T-helper 22 cell (primary cell): ENCODE measurements around the gene CRTC3.
"Not testable (repeated sequence)": the region's sequence is repeated elsewhere in the genome, so short reads cannot be mapped to it uniquely, and the experiment has no call there.

Experiments used
- DNase-seq: peaks from one replicate; pipeline ENCODE4 v3.0.0-alpha.2; 2020; ENCODE audit warnings: low read depth

The CRTC3 gene

DNA sequence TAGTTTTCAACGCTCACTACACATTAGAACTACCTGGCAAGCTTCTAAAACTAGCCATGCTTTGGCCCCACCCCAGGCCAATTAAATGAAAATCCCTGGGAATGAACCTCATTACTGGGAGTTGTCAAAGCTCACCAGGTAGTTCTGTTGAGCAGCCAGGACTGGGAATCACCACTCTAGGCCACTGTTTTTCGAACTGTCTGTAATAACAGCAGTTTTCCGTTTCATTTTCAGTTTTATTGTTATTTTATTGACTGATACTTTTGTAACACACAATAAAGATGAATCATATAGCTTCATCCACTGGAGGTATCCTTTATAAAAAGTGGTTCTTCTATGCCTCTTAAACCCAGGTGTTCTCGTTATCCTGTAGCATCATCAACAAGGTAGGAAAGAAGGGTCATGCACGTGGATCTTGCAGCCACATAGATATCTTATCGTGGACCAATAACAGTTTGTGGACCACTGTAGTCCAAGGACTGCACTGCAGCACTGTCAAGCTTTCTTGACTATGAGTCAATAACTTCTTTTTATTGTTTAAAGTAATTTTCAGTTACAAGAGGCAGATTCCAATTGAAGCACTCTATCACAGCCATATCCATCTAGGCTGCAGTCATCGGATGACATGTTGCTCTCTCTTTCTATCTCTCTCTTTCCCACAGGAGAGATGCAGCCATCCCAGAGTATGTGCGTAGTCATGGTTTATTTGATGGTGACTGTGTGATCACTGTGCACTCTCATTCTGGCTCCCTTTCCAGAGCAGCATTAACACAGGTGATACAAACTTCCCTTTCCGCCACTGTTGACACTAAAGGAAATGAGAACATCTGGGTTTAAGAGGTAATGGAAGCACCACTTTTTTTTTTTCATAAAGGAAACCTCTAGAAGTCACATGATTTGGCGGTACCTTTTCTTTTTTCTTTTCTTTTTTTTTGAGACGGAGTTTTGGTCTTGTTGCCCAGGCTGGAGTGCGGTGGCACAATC lies 148.4 kb downstream of the CRTC3 start:
- DNase-seq: no peak

DNA sequence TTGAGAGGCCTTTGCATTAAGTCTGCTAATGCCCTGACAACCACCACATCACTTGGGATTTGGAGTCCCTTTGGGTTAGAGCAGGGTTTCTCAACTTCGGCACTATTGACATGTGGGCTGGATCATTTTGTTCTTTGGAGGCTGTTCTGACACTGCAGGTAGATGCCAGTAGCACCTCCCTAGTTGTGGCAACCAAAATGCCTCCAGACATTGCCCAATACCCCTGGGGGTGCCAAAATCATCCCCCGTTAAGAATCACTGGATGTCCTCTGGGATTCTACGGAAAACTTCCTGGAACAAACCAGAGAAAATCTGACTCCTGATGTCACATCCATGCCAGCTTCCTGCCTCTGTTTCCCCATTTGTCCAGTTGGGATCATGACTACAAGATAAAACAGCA lies 150.2 kb downstream of the CRTC3 start:
- DNase-seq: no peak

DNA sequence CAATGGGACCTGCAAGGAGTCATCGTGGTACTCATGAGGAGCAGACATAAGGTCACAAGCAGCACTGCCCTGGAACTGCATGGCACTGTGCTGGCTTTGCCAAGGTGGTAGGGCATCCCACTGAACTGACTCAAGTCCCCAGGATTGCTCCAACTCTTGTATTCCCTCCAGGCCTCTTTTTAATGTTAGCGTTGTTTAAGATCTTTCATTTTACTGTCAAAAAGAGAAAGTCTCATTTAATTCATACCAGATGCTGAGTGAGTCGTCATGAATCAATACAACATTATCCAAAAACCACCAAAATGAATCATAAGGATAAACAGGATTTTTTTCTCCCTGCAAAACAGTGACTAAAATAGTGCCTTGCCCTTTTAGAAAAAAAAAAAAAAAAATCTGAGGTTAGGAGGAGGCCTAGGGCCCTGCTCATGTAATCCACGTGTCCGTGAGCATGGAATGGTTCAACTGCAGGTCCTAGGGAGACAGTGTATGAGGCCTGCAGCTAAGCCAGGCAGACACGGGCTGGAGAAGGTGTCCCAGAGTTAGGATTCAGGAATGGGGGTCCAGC lies 150.7 kb downstream of the CRTC3 start:
- DNase-seq: no peak

DNA sequence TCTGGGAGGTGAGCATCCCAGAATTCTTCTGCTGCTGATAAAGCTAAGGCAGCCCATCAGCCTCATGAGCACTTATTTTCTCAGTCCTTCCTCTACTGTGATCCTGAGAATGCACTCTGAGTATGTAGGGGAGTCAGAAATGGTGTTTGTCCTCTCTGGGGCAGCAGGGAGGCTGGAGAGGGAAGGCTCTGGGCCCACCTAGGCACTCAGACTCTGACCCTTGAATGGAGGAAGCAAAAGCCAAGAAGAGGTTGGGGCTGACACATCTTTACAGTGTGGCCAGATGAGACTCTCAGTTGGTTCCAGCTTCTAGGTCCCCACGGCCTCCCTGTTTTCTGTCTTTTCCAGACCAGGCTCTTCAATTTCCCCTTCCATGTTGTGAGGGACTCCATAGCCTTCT lies 151.3 kb downstream of the CRTC3 start:
- DNase-seq: no peak

DNA sequence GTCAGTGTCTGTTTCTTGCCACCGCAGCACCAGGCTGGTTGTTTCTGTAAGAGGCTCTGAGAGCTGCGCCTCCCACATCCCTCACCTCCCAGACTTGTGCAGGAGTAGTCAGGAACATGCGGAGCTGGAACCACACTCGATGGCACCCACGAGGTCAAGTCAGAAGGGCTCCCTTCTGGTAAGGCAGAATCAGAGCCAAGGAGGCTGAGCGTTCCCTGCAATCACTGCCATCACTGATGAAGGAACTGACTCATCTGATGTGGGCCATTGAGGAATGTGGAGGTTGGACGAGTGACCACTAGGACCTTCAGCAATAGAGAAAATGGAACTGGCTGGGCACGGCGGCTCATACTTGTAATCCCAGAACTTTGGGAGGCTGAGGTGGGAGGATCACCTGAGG lies 151.8 kb downstream of the CRTC3 start:
- no peak for DNase-seq

DNA sequence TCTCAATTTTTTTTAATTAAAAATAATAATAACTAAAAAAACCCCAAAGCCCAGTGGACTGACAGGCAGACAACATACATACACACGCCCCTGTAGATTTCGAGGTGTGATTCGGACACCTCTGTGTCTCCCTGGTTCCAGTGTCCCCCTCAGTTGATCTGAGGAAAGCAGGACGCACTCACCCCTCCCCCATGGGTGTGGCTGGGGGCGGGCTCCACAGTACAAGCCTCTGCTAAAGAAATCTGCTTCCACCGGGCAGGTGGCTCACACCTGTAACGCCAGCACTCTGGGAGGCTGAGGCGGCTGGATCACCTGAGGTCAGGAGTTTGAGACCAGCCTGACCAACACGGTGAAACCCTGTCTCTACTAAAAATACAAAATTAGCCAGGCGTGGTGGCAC lies 153.6 kb downstream of the CRTC3 start:
- DNase-seq: no peak

DNA sequence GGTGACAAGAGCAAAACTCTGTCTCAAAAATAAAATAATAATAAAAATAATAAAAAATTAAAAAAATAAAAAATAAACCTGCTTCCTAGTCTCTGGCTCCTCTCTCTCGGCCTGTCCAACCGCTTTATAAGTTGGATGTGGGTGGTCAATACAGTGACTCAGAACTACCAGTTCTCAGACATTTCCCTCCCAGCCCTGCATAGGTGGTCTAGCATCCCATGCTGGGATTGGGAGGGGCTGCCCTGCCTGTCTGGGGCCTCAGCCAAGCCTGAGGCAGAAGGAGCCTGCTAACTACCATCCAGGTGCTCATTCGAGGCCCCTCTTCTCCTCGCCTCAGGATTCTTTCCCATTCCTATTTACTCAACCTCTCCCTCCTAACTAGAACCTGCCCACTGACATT lies 154.2 kb downstream of the CRTC3 start:
- no peak for DNase-seq

- no peak for DNase-seq
These were observed 154.6 kb downstream of the CRTC3 start for GRCh38 chr15:90684281-90684680.

DNA sequence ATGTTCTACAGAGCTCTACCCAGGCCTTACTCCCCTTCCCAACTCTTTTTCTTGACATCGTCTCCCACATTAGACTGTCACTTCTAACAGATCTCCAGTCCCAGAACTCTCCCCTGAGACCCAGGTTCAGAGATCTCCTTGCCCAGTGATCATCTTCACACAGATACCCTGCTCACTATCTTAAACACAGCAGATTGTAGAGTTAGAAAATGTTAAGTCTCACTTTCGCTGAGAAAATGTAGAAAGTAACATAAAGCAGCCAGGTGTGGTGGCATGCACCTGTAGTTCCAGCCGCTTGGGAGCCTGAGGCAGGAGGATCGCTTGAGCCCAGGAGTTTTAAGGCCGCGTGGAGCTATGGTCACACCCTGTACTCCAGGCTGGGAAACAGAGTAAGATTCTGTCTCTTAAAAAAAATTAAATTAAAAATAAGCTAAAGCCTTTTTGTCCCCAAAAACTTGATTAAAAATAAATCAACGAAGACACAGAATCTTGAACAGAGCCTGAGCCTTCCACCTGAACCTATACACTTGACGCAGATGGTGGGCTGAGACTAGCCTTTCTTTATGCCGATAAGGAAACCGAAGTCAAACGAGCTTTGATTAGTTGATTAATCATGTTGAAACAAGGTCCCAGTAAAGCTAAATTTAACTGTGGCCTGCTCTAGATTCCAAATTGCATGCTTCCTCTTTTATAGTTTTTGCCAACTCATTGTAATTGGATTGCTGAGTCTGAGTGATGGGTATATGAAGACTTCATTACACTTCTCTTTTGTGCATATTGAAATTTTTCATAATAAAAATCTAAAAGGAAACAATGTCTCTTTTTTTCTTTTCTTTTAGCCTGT lies 156.1 kb downstream of the CRTC3 start:
- no peak for DNase-seq

- DNase-seq: no peak
These were observed 156.9 kb downstream of the CRTC3 start for GRCh38 chr15:90686435-90687218.

DNA sequence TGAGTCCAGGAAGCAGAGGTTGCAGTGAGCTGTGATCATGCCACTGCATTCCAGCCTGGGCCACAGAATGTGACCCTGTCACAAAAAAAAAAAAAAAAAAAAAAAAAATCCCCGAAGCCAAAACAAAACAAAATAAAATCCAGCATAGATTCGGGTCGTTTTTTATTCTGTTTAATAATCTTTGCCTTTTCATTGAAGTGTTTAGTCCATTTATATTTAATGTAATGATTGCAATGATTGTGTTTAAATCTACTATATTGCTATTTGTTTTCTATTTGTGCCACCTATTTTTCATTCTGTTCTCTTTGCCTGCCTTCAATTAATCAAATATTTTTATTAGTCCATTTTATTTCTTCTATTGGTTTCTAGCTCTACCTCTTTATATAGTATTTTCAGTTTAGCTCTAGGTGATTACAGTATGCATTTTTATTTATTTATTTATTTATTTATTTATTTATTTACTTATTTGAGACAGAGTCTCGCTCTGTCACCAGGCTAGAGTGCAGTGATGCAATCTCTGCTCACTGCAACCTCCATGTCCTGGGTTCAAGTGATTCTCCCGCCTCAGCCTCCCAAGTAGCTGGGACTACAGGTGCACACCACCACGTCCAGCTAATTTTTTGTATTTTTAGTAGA lies 159.7 kb downstream of the CRTC3 start:
- DNase-seq: not testable (repeated sequence)

GRCh38 chr15:90690585-90690984 lies 160.9 kb downstream of the CRTC3 start:
- no peak for DNase-seq

GRCh38 chr15:90691369-90691768 lies 161.6 kb downstream of the CRTC3 start:
- no peak for DNase-seq

- no peak for DNase-seq
These were observed 162.5 kb downstream of the CRTC3 start for GRCh38 chr15:90691982-90692773.
